Umbilical cord (tissue), 1 donor: ENCODE results near the gene ME3. TPM values are rescaled to one million over a fixed set of nuclear protein-coding genes. Genes with fewer than 3 reads are reported as not detected.

Source experiments
- total RNA-seq: library from RNA; depleted of rRNA; stranded (reverse); fragments of >200 nt; gene quantifications from one replicate; pipeline ENCODE4 v1.2.3, GENCODE V29; 2014; ENCODE audit warnings: low replicate concordance; ENCODE audit not compliant: insufficient read depth

ME3 gene
- total RNA-seq, 1 donor from 2014 or later = 37.6 TPM

Other genes with a start within 250 kb of the ME3 start
- 157 TPM for gene PRSS23, start 127.9 kb upstream of the ME3 start, total RNA-seq